ENCODE data around the gene CAPS.

The CAPS gene

DNA sequence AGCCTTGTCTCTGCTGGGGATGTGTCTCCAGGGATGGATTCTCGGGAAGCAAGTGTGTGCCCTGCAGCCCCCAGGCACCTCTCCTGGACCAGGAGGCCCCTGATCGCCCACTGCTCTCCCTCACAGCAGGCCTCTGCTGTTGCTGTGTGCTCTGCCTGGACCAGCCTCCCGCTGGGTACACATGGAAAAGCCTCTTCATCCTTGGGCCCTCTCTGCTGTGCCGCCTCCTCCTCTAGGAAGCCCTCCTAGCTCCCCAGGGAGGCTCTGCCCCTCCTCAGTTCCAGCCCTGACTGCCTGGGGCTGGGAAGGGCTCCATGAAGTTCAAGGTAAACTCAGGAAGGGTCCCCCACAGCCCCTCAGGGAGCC is 22.5 kb upstream of the CAPS start:
- Histone ChIP-seq H3K36me3 (peaks cover 29% of the 10 kb centered on the region), H3K27me3 (peaks cover 41% of the 10 kb centered on the region), H3K4me1 (ENCODE audit: control insufficient read depth in 1 of 2, insufficient read depth in 1 of 2, low read depth in 1 of 2, low read length in 1 of 2) (no peaks in the 10 kb centered on the region), H3K4me3 (ENCODE audit: low read depth in 1 of 2, low read length in 1 of 2) (no peak overlapping the region), H3K9me3 (no peaks in the 10 kb centered on the region), H3K27ac (no peak overlapping the region)
- TF ChIP-seq, protein P1, sequence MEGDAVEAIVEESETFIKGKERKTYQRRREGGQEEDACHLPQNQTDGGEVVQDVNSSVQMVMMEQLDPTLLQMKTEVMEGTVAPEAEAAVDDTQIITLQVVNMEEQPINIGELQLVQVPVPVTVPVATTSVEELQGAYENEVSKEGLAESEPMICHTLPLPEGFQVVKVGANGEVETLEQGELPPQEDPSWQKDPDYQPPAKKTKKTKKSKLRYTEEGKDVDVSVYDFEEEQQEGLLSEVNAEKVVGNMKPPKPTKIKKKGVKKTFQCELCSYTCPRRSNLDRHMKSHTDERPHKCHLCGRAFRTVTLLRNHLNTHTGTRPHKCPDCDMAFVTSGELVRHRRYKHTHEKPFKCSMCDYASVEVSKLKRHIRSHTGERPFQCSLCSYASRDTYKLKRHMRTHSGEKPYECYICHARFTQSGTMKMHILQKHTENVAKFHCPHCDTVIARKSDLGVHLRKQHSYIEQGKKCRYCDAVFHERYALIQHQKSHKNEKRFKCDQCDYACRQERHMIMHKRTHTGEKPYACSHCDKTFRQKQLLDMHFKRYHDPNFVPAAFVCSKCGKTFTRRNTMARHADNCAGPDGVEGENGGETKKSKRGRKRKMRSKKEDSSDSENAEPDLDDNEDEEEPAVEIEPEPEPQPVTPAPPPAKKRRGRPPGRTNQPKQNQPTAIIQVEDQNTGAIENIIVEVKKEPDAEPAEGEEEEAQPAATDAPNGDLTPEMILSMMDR (IDR thresholded peaks at IDR 0.05): no peak

DNA sequence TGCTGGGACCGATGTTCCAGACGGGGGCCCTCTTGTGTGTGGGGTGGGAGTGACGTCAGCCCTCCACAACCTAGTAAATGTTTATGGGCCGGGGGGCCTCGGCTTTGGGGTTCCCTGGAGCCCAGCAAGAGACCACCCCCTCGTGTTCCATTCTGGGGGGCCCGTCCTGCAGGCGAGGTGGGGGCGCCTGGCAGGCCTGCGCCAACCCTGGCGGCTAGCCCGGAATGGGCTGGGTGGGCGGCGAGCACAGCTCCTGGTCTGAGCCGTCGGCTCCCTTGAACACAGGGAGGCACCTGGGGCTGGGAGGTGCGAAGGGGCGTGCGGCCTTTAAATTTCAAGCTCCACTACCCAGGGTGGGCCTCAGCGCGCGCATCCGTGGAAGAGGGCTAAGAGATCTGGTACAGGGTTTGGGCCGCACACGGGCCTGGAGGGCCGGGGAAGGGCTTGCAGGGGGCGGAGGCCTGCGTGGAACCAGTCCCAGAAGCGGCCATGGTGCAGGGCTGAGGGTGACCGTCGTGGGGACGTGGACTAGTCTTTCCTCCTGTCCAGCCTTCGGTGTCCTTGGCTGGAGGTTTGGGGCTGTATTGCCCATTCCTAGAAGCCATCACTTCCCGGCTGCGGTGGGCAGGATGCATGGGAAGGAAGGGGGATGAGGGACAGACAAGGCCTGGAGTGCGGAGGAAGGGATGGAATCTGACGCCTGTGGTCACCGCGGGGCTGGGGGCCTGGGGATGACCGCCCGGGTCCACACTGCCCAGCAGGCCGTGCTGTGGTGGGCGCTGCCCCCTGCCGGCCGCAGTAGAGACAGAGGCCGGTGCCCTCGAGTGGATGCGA is 21.9 kb upstream of the CAPS start:
- Histone ChIP-seq H3K9me3 (no peaks in the 10 kb centered on the region), H3K4me3 (ENCODE audit: low read depth in 1 of 2, low read length in 1 of 2) (no peak overlapping the region), H3K36me3 (peaks cover 34% of the 10 kb centered on the region), H3K27me3 (peaks cover 41% of the 10 kb centered on the region), H3K4me1 (ENCODE audit: control insufficient read depth in 1 of 2, insufficient read depth in 1 of 2, low read depth in 1 of 2, low read length in 1 of 2) (no peaks in the 10 kb centered on the region), H3K27ac (no peak overlapping the region)
- TF ChIP-seq, protein P1 (IDR thresholded peaks at IDR 0.05): no peak

DNA sequence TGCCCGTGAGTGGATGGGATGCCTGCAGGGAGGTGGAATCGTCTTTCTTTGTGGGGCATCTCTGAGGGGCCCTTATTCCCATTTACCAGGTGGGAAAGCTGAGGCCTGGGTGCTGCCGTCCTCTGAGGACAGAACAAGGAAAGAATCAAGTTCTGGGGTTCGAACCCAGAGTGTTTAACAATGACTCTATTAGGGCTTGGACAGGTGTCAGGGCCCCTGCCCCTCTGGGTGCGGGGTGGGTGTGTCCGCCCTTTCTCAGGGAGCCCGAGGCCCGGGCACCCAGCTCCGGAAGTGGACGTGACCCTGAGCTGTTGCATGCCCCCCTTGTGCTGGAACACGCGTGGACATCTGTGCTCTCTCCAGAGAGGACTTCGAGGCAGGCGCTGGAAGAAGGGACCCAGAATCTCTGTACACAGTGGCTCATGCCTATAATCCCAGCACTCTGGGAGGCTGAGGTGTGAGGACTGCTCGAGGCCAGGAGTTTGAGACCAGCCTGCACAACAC is 21.2 kb upstream of the CAPS start:
- Histone ChIP-seq H3K36me3 (peaks cover 34% of the 10 kb centered on the region), H3K27ac (no peak overlapping the region)

DNA sequence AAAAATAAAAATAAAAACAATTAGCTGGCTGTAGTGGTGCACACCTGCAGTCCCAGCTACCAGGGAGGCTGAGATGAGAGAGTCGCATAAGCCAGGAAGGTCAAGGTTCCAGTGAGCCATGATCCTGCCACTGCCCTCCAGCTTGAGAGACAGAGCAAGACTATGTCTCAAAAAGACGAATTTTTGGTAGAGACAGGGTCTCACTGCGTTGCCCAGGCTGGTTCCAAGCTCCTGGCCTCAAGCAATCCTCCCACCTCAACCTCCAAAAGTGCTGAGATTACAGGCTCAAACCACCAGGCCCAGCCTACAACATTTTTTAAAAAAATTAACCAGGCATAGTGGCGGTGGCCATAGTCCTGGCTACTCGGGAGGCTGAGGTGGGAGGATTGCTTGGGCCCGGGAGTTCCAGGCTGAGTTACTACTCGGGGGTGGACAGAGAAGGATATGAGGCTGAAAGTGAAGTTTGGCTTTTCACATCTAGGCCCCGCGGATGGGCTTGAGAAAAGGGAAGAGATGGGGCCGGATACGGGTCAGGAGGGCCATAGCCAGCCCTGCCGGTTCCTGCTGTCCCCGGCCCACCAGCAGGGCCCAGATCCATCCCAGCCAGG is 20.7 kb upstream of the CAPS start:
- TF ChIP-seq, protein P1 (IDR thresholded peaks at IDR 0.05): no peak
- Histone ChIP-seq H3K36me3 (peaks cover 34% of the 10 kb centered on the region), H3K4me3 (ENCODE audit: low read depth in 1 of 2, low read length in 1 of 2) (no peak overlapping the region), H3K27ac (no peak overlapping the region), H3K27me3 (peaks cover 40% of the 10 kb centered on the region), H3K9me3 (no peaks in the 10 kb centered on the region), H3K4me1 (ENCODE audit: control insufficient read depth in 1 of 2, insufficient read depth in 1 of 2, low read depth in 1 of 2, low read length in 1 of 2) (no peaks in the 10 kb centered on the region)

More for the DNA sequence above, 21.2 kb upstream of the CAPS start:
- Histone ChIP-seq H3K4me3 (ENCODE audit: low read depth in 1 of 2, low read length in 1 of 2) (no peak overlapping the region), H3K9me3 (no peaks in the 10 kb centered on the region), H3K4me1 (ENCODE audit: control insufficient read depth in 1 of 2, insufficient read depth in 1 of 2, low read depth in 1 of 2, low read length in 1 of 2) (no peaks in the 10 kb centered on the region), H3K27me3 (peaks cover 41% of the 10 kb centered on the region)
- TF ChIP-seq, protein P1 (IDR thresholded peaks at IDR 0.05): no peak

DNA sequence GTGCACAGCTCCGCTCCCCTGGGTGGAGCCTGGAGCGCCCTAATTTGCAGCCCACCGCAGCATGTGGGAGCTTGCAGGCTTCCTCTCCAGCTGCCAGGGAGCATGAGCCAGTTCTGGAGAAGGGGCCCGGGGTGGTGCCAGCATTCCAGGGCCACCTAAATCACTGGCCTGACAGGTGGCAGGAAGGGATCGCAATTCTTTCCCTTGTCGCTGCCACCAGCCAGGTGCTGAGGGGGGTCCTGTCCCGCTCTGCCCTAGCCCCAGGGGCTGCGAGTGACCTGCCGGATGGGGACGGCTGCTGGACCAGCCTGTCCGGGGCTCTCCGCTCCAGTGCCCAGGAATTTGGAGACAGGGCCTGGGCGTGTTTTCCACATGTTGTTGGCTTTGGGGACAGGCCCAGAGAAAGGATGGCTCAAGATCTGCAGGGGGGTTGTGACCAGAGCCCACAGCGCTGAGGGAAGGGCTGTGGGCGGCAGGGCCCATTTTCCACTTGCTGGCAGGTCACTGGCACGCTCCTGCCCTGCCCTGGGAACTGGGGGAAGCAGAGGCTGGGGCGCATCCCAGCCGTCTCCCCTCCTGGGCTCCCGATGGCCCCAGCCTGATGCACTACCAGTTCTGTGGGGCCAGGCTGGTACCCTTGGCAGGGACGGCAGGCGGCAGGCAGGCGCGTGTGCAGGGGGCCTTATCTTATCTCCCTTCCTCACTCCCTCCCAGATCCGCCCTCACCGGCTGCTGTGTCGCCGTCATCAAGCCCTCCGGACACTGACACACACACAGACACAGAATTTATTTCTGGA is 19.9 kb upstream of the CAPS start:
- Histone ChIP-seq H3K4me1 (ENCODE audit: control insufficient read depth in 1 of 2, insufficient read depth in 1 of 2, low read depth in 1 of 2, low read length in 1 of 2) (no peaks in the 10 kb centered on the region), H3K9me3 (no peaks in the 10 kb centered on the region), H3K4me3 (ENCODE audit: low read depth in 1 of 2, low read length in 1 of 2) (no peak overlapping the region), H3K36me3 (peaks cover 34% of the 10 kb centered on the region), H3K27ac (no peak overlapping the region), H3K27me3 (peaks cover 37% of the 10 kb centered on the region)
- TF ChIP-seq, protein P1 (IDR thresholded peaks at IDR 0.05): no peak

Measured in neutrophil (primary cell).